ENCODE data around the gene NES. TPM values are rescaled to one million over a fixed set of nuclear protein-coding genes. Genes with fewer than 3 reads are reported as not detected.
A peak's percentile ranks its signal among the peaks of the same experiment; 100 is the strongest.

The NES gene
- total RNA-seq, 1 experiment from 2014 or later = 168 TPM

GRCh38 chr1:156709757-156710489, 32.7 kb upstream of the NES start:
- H3K27ac ChIP-seq (ENCODE audit: insufficient read length, low read depth, low read length) = no peak overlapping the region
- peaks cover 11% of the 10 kb centered on the region; the same call in 1 of the 2 replicates for H3K4me1 ChIP-seq (ENCODE audit: insufficient read depth, low read length)
- H3K27me3 ChIP-seq (ENCODE audit: insufficient read depth, low read length) = no peaks in the 10 kb centered on the region; the same call in 1 of the 2 replicates
- Mint-ChIP-seq H3K27ac (peak overlapping the region in 2 of 3 experiments; percentile 40 to 52; a peak in 2 of 7 replicates), H3K4me1 (peaks cover 63 to 66% of the 10 kb centered on the region in 2 experiments), H3K9me3 (no peaks in the 10 kb centered on the region), H3K27me3 (ENCODE audit: low read depth) (peaks cover 8% of the 10 kb centered on the region), H3K36me3 (ENCODE audit: insufficient read depth in 1 of 3, low read depth in 3 of 3) (peaks cover 0 to 3% (median 0%) of the 10 kb centered on the region in 3 experiments; a peak in 2 of 7 replicates), H3K4me3 (peak overlapping the region in 1 of 2 experiments; percentile 91; a peak in 2 of 5 replicates)
- no peaks in the 10 kb centered on the region for H3K79me2 ChIP-seq (ENCODE audit: insufficient read depth, low read length)
- H4K8ac ChIP-seq (replicated peaks; ENCODE audit: insufficient read length, low read depth, low read length) = no peak overlapping the region
- H3K14ac ChIP-seq (ENCODE audit: insufficient read depth, low read length) = no peak overlapping the region; the same call in 1 of the 2 replicates
- no peak overlapping the region for H4K5ac ChIP-seq (ENCODE audit: insufficient read length, low read depth, low read length)
- H2BK15ac ChIP-seq (ENCODE audit: low read depth, low read length) = no peak overlapping the region
- no peak overlapping the region for H4K91ac ChIP-seq (ENCODE audit: insufficient read length, low read depth, low read length)
- no peak overlapping the region for H2AK5ac ChIP-seq (ENCODE audit: insufficient read length, low read length)
- no peak overlapping the region for H2BK20ac ChIP-seq (ENCODE audit: low read depth, low read length, poor library complexity, severe bottlenecking)
- no peak for TF ChIP-seq CTCF (conservative IDR thresholded peaks at IDR 0.05)
- H2AFZ ChIP-seq (ENCODE audit: low read length) = no peak overlapping the region
- H3K9ac ChIP-seq (ENCODE audit: extremely low read depth, insufficient read length, low read length) = no peak overlapping the region
- no peak overlapping the region for H2BK120ac ChIP-seq (ENCODE audit: low read depth, low read length, poor library complexity, severe bottlenecking)
- H2BK5ac ChIP-seq (ENCODE audit: insufficient read length, low read length) = no peak overlapping the region
- DNase-seq = no peak
- no peaks in the 10 kb centered on the region for H4K20me1 ChIP-seq (ENCODE audit: control insufficient read depth, insufficient read depth, insufficient read length)
- no peak overlapping the region for H2BK12ac ChIP-seq (ENCODE audit: insufficient read length, low read depth, low read length)
- H3K4ac ChIP-seq (ENCODE audit: low read depth, low read length) = no peak overlapping the region
- H3K4me2 ChIP-seq (ENCODE audit: insufficient read depth, insufficient read length, low read length) = no peak overlapping the region
- no peak overlapping the region for H3K23ac ChIP-seq (ENCODE audit: insufficient read length, low read depth, low read length)
- WGBS (ENCODE audit: extremely low coverage, insufficient read length, low lambda C conversion rate) = no CpG with 5 or more reads among the region's 11 CpGs
- no peaks in the 10 kb centered on the region for H3K9me3 ChIP-seq (ENCODE audit: control insufficient read depth, low read depth, low read length)
- no peaks in the 10 kb centered on the region for H3K79me1 ChIP-seq (ENCODE audit: insufficient read depth, low read depth, low read length, poor library complexity, severe bottlenecking)
- no peak overlapping the region for H3K56ac ChIP-seq (ENCODE audit: insufficient read length, low read depth, low read length)
- H3K18ac ChIP-seq (ENCODE audit: insufficient read length, low read depth, low read length) = no peak overlapping the region
- H3K23me2 ChIP-seq (ENCODE audit: insufficient read length, low read depth, low read length, poor library complexity, severe bottlenecking) = peaks cover 25% of the 10 kb centered on the region
- H3T11ph ChIP-seq (ENCODE audit: low read length) = no peak overlapping the region

Data from H9 (cell line).